B cell (primary cell): ENCODE measurements around the gene TIAM2. TPM values are rescaled to one million over a fixed set of nuclear protein-coding genes. Genes with fewer than 3 reads are reported as not detected.

Experiments used
- ATAC-seq: fragments of 200-7000 bp; cut with Tn5 transposase; one replicate; pipeline ENCODE4 v1.10.0; 2021; ENCODE audit warnings: low read depth, mild to moderate bottlenecking, moderate number of reproducible peaks, moderate library complexity
- CTCF ChIA-PET: fragments of 350-600 bp; sonication (Branson Sonifier 250); formaldehyde crosslinking; loops from one replicate; lab custom pipeline; 2021; ENCODE audit warnings: antibody characterized with exemption, inconsistent platforms; lab: Charles Lee
- POLR2A ChIA-PET: fragments of 350-600 bp; sonication (Branson Sonifier 250); formaldehyde crosslinking; loops from one replicate; lab custom pipeline; 2021; ENCODE audit warnings: antibody characterized with exemption; lab: Charles Lee
- DNase-seq: peaks from one replicate; pipeline ENCODE4 v3.0.0; 2013
- H2AFZ ChIP-seq: 2 replicates; pipeline ENCODE4 v1.6.1; 2012; ENCODE audit warnings: mild to moderate bottlenecking, low read depth, low read length; ENCODE audit not compliant: insufficient read depth, poor library complexity, severe bottlenecking
- H3K27ac ChIP-seq, 2 donors: 1 replicate in 1 of 2; 2 replicates in 1 of 2; pipeline ENCODE4 v1.5.1; 2012 to 2013; ENCODE audit warnings: low read length in 2 of 2, mild to moderate bottlenecking in 2 of 2, moderate library complexity in 1 of 2
- H3K27me3 ChIP-seq, 4 experiments: fragments of 200-600 bp in 1 of 4; sonication (generic) in 1 of 4; replicated peaks in 1 of 4; 1 replicate in 2 of 4; 2 replicates in 2 of 4; pipeline versions ENCODE4 v1.6.1 to v1.7.0; 2013 to 2016; ENCODE audit warnings: low read length in 3 of 4, mild to moderate bottlenecking in 2 of 4, mixed read lengths in 1 of 4, moderate library complexity in 1 of 4; ENCODE audit not compliant: insufficient read depth in 4 of 4, control insufficient read depth in 3 of 4; ENCODE audit errors: control extremely low read depth in 1 of 4
- H3K36me3 ChIP-seq, 2 experiments: replicated peaks in 1 of 2; 1 replicate in 1 of 2; 2 replicates in 1 of 2; pipeline versions ENCODE4 v1.6.1 to v1.7.1; 2013; ENCODE audit warnings: low read length in 1 of 2; ENCODE audit not compliant: insufficient read depth in 2 of 2, control insufficient read depth in 1 of 2; ENCODE audit errors: control extremely low read depth in 1 of 2, extremely low read depth in 1 of 2
- H3K4me1 ChIP-seq, 2 donors: fragments of 200-600 bp in 1 of 2; sonication (generic) in 1 of 2; 1 replicate in 1 of 2; 2 replicates in 1 of 2; pipeline versions ENCODE4 v1.5.1 to v1.6.1; 2013 to 2017; ENCODE audit warnings: low read length in 2 of 2; ENCODE audit not compliant: control insufficient read depth in 2 of 2, insufficient read depth in 2 of 2
- H3K4me2 ChIP-seq: replicated peaks from 2 replicates; pipeline ENCODE3; 2012; ENCODE audit warnings: mild to moderate bottlenecking, low read depth, low read length; ENCODE audit not compliant: poor library complexity, severe bottlenecking
- H3K4me3 ChIP-seq, 5 experiments: fragments of 200-600 bp in 1 of 5; sonication (generic) in 1 of 5; 1 replicate in 3 of 5; 2 replicates in 2 of 5; pipeline versions ENCODE4 v1.5.1 to v1.7.0; 2011 to 2016; ENCODE audit warnings: low read length in 4 of 5, mild to moderate bottlenecking in 4 of 5, low read depth in 2 of 5, control low read depth in 1 of 5, moderate library complexity in 1 of 5; ENCODE audit not compliant: insufficient read depth in 1 of 5; ENCODE audit errors: control extremely low read depth in 1 of 5, extremely low read depth in 1 of 5
- H3K79me2 ChIP-seq: fragments of 200-600 bp; sonication (generic); one replicate; pipeline ENCODE4 v1.6.0; 2016; ENCODE audit warnings: low read length; ENCODE audit not compliant: control insufficient read depth, insufficient read depth
- H3K9ac ChIP-seq: fragments of 200-600 bp; sonication (generic); 2 replicates; pipeline ENCODE4 v1.6.1; 2017; ENCODE audit warnings: mild to moderate bottlenecking, low read length, moderate library complexity
- H3K9me3 ChIP-seq, 3 donors: one replicate each; pipeline versions ENCODE4 v1.6.1 to v1.7.1; 2013; ENCODE audit warnings: low read length in 2 of 3; ENCODE audit not compliant: control insufficient read depth in 2 of 3, insufficient read depth in 1 of 3; ENCODE audit errors: control extremely low read depth in 1 of 3
- H4K20me1 ChIP-seq: 2 replicates; pipeline ENCODE4 v1.6.0; 2012; ENCODE audit warnings: mild to moderate bottlenecking, low read length; ENCODE audit not compliant: insufficient read depth, control insufficient read depth, poor library complexity, severe bottlenecking
- H3K27ac Mint-ChIP-seq: one replicate; pipeline ENCODE4 v1.8.0; 2021; ENCODE audit warnings: mixed read lengths
- H3K27me3 Mint-ChIP-seq: one replicate; pipeline ENCODE4 v1.8.0; 2021; ENCODE audit warnings: mixed read lengths
- H3K4me1 Mint-ChIP-seq: one replicate; pipeline ENCODE4 v1.8.0; 2021; ENCODE audit warnings: mixed read lengths
- H3K4me3 Mint-ChIP-seq: one replicate; pipeline ENCODE4 v1.8.0; 2021; ENCODE audit warnings: mixed read lengths
- H3K9me3 Mint-ChIP-seq: one replicate; pipeline ENCODE4 v1.8.0; 2022; ENCODE audit warnings: mixed read lengths; ENCODE audit not compliant: insufficient read depth
- CTCF ChIP-seq: fragments of 200-600 bp; IDR thresholded peaks from one replicate; pipeline ENCODE4 v1.8.0; 2022; ENCODE audit warnings: antibody characterized with exemption, mild to moderate bottlenecking
- EZH2 ChIP-seq: IDR thresholded peaks from 2 replicates; pipeline ENCODE4 v1.6.1; 2012; ENCODE audit warnings: borderline replicate concordance, low read depth, mild to moderate bottlenecking, moderate library complexity, low read length; ENCODE audit not compliant: insufficient read depth, poor library complexity, severe bottlenecking
- WGBS: methylation state at CpG from one replicate; pipeline ENCODE4 v1.1.5; 2013; ENCODE audit warnings: missing lambda C conversion rate; ENCODE audit not compliant: insufficient coverage; 5-methylcytosine and 5-hydroxymethylcytosine counted together
- intact Hi-C: fragments of 100-400 bp; cut with micrococcal nuclease; formaldehyde crosslinking; loops from one replicate; pipeline ENCODE4 v1.10.0; 2022
- polyA plus RNA-seq: library from polyadenylated mRNA; depleted of rRNA; stranded (reverse); fragments of >200 nt; gene quantifications from 2 replicates; pipeline ENCODE4 v1.2.3, GENCODE V29; 2012
- total RNA-seq, 2 donors: library from RNA; stranded (reverse); fragments of 120-200 nt in 1 of 2; gene quantifications; 1 replicate in 1 of 2; 2 replicates in 1 of 2; pipeline versions ENCODE4 v1.2.3 to v1.2.4, GENCODE V29; 2013 to 2022

The TIAM2 gene
- total and polyA plus RNA-seq, 2 donors (not counting 1 experiment from before 2014, with no cell fraction given), result 13.1 to 18.8 TPM

GRCh38 chr6:155262655-155263054 lies 267.5 kb downstream of the TIAM2 start:
- no peak overlapping the region for H3K4me2 ChIP-seq
- peaks cover 21 to 59% of the 10 kb centered on the region in 2 experiments for H3K36me3 ChIP-seq
- no peak for TF ChIP-seq EZH2
- no peak for TF ChIP-seq CTCF
- H3K4me3 ChIP-seq, result no peak overlapping the region
- H3K4me1 ChIP-seq, result peaks cover 3 to 5% of the 10 kb centered on the region in 2 donors
- ChIA-PET POLR2A (no interaction called here), CTCF (no interaction called here)
- H3K9ac ChIP-seq, result no peak overlapping the region
- H4K20me1 ChIP-seq, result no peaks in the 10 kb centered on the region
- H3K27ac Mint-ChIP-seq, result peak overlapping the region; percentile 16
- ATAC-seq (no peak), DNase-seq (no peak)
- no peaks in the 10 kb centered on the region for H3K9me3 ChIP-seq
- H3K27me3 Mint-ChIP-seq, result no peaks in the 10 kb centered on the region
- no peak overlapping the region for H3K27ac ChIP-seq
- WGBS, result no CpG with 5 or more reads among the region's 4 CpGs
- intact Hi-C loops, result no loop called here
- H3K9me3 Mint-ChIP-seq, result no peaks in the 10 kb centered on the region
- no peak overlapping the region for H2AFZ ChIP-seq
- H3K4me1 Mint-ChIP-seq, result peaks cover 11% of the 10 kb centered on the region
- no peak overlapping the region for H3K4me3 Mint-ChIP-seq
- H3K79me2 ChIP-seq, result no peaks in the 10 kb centered on the region
- no peaks in the 10 kb centered on the region for H3K27me3 ChIP-seq

- peaks cover 11% of the 10 kb centered on the region for H3K4me1 Mint-ChIP-seq
- CTCF ChIA-PET, result no interaction called here
- POLR2A ChIA-PET, result no interaction called here
- H3K36me3 ChIP-seq, result peaks cover 23 to 51% of the 10 kb centered on the region in 2 experiments
- intact Hi-C loops, result no loop called here
- TF ChIP-seq EZH2, result no peak
- no peak for TF ChIP-seq CTCF
- H3K9me3 Mint-ChIP-seq, result no peaks in the 10 kb centered on the region
- no peaks in the 10 kb centered on the region for H4K20me1 ChIP-seq
- H2AFZ ChIP-seq, result no peak within 1 kb of the TSS
- no peak within 1 kb of the TSS for H3K4me3 ChIP-seq
- WGBS, result 98% methylated on average over 4 of the region's 10 CpGs
- no peaks in the 10 kb centered on the region for H3K9me3 ChIP-seq
- no peak within 1 kb of the TSS for H3K4me3 Mint-ChIP-seq
- no peak for ATAC-seq
- no peak within 1 kb of the TSS for H3K4me2 ChIP-seq
- H3K4me1 ChIP-seq, result peaks cover 3 to 5% of the 10 kb centered on the region in 2 donors
- H3K27me3 ChIP-seq, result no peaks in the 10 kb centered on the region
- H3K79me2 ChIP-seq, result no peaks in the 10 kb centered on the region
- H3K27ac ChIP-seq, result no peak within 1 kb of the TSS
- DNase-seq, result no peak
- no peaks in the 10 kb centered on the region for H3K27me3 Mint-ChIP-seq
- no peak within 1 kb of the TSS for H3K9ac ChIP-seq
- no peak within 1 kb of the TSS for H3K27ac Mint-ChIP-seq
Observed at GRCh38 chr6:155263373-155264063, 268.4 kb downstream of the TIAM2 start, which contains the start of gene CLDN20. TSS of gene CLDN20 (plus strand) at chr6:155264013. CDS start at chr6:155275720, 11,707 bp downstream.
